HuH-7 (cell line): Measurements from ENCODE around the gene EPHA6.
"Not testable (repeated sequence)": the region's sequence is repeated elsewhere in the genome, so short reads cannot be mapped to it uniquely, and the experiment has no call there.

Experiments used
- DNase-seq: peaks from one replicate; pipeline ENCODE4 v3.0.0; 2011; ENCODE audit warnings: low spot score

EPHA6 gene

GRCh38 chr3:96915445-96915844, 101.1 kb downstream of the EPHA6 start:
- DNase-seq = no peak

- no peak for DNase-seq
These were observed 116.9 kb downstream of the EPHA6 start for GRCh38 chr3:96931119-96931862.

GRCh38 chr3:96942131-96942530, 127.7 kb downstream of the EPHA6 start:
- DNase-seq = not testable (repeated sequence)

- no peak for DNase-seq
These were observed 144.5 kb downstream of the EPHA6 start for GRCh38 chr3:96958856-96959255.

- no peak for DNase-seq
These were observed 145.1 kb downstream of the EPHA6 start for GRCh38 chr3:96959474-96959873.

GRCh38 chr3:96959901-96960641, 145.7 kb downstream of the EPHA6 start:
- no peak for DNase-seq

- DNase-seq = no peak
These were observed 146.4 kb downstream of the EPHA6 start for GRCh38 chr3:96960661-96961330.

GRCh38 chr3:96961576-96961975, 147.2 kb downstream of the EPHA6 start:
- DNase-seq = no peak

GRCh38 chr3:96966181-96966929, 152.0 kb downstream of the EPHA6 start:
- DNase-seq = no peak

GRCh38 chr3:96970211-96970610, 155.8 kb downstream of the EPHA6 start:
- no peak for DNase-seq

GRCh38 chr3:96977671-96978070, 163.3 kb downstream of the EPHA6 start:
- no peak for DNase-seq

GRCh38 chr3:96983716-96984115, 169.3 kb downstream of the EPHA6 start:
- DNase-seq = not testable (repeated sequence)

- DNase-seq = no peak
These were observed 171.8 kb downstream of the EPHA6 start for GRCh38 chr3:96986241-96986640.

- DNase-seq = no peak
These were observed 176.8 kb downstream of the EPHA6 start for GRCh38 chr3:96991231-96991630.

- DNase-seq = no peak
These were observed 177.5 kb downstream of the EPHA6 start for GRCh38 chr3:96991800-96992365.

GRCh38 chr3:96994988-96995387, 180.6 kb downstream of the EPHA6 start:
- DNase-seq = no peak

GRCh38 chr3:96996009-96996408, 181.6 kb downstream of the EPHA6 start:
- DNase-seq = no peak

- DNase-seq = no peak
These were observed 187.2 kb downstream of the EPHA6 start for GRCh38 chr3:97001611-97002010.

- DNase-seq = no peak
These were observed 195.1 kb downstream of the EPHA6 start for GRCh38 chr3:97009427-97010019.

GRCh38 chr3:97010881-97011657, 196.7 kb downstream of the EPHA6 start:
- DNase-seq = no peak

- no peak for DNase-seq
These were observed 207.4 kb downstream of the EPHA6 start for GRCh38 chr3:97021778-97022177.
